ENCODE results near the gene DNAJC15. TPM values are rescaled to one million over a fixed set of nuclear protein-coding genes. Genes with fewer than 3 reads are reported as not detected.
"Not testable (repeated sequence)": the region's sequence is repeated elsewhere in the genome, so short reads cannot be mapped to it uniquely, and the experiment has no call there.

DNAJC15 gene
- total RNA-seq, 1 donor from 2014 or later: 24.5 TPM

GRCh38 chr13:43072394-43072793, 49.0 kb downstream of the DNAJC15 start:
- Mint-ChIP-seq H3K27me3 (ENCODE audit: unreplicated experiment) (no peaks in the 10 kb centered on the region), H3K4me3 (ENCODE audit: unreplicated experiment) (no peak overlapping the region), H3K9me3 (ENCODE audit: unreplicated experiment) (peaks cover 10% of the 10 kb centered on the region), H3K27ac (ENCODE audit: unreplicated experiment) (peak overlapping the region; percentile 5), H3K4me1 (ENCODE audit: unreplicated experiment) (peaks cover 21% of the 10 kb centered on the region), H3K36me3 (ENCODE audit: unreplicated experiment) (peaks cover 31% of the 10 kb centered on the region)
- DNase-seq (ENCODE audit: extremely low spot score, unreplicated experiment): no peak
- no peak for TF ChIP-seq CTCF (IDR thresholded peaks at IDR 0.05)

- peaks cover 10% of the 10 kb centered on the region for H3K9me3 Mint-ChIP-seq (ENCODE audit: unreplicated experiment)
Observed at GRCh38 chr13:43074824-43075510, 51.6 kb downstream of the DNAJC15 start.

GRCh38 chr13:43075511-43075902, 52.1 kb downstream of the DNAJC15 start:
- not testable (repeated sequence) for H3K27ac Mint-ChIP-seq (ENCODE audit: unreplicated experiment); H3K4me3 Mint-ChIP-seq (ENCODE audit: unreplicated experiment); DNase-seq (ENCODE audit: extremely low spot score, unreplicated experiment); H3K9me3 Mint-ChIP-seq (ENCODE audit: unreplicated experiment); H3K27me3 Mint-ChIP-seq (ENCODE audit: unreplicated experiment)
- Mint-ChIP-seq H3K4me1 (ENCODE audit: unreplicated experiment) (peaks cover 35% of the 10 kb centered on the region), H3K36me3 (ENCODE audit: unreplicated experiment) (peaks cover 24% of the 10 kb centered on the region)

More at GRCh38 chr13:43074824-43075510, 51.6 kb downstream of the DNAJC15 start:
- Mint-ChIP-seq H3K36me3 (ENCODE audit: unreplicated experiment) (peaks cover 24% of the 10 kb centered on the region), H3K27me3 (ENCODE audit: unreplicated experiment) (no peaks in the 10 kb centered on the region), H3K4me3 (ENCODE audit: unreplicated experiment) (no peak overlapping the region), H3K4me1 (ENCODE audit: unreplicated experiment) (peaks cover 35% of the 10 kb centered on the region), H3K27ac (ENCODE audit: unreplicated experiment) (no peak overlapping the region)
- no peak for DNase-seq (ENCODE audit: extremely low spot score, unreplicated experiment)
- no peak for TF ChIP-seq CTCF (IDR thresholded peaks at IDR 0.05)

GRCh38 chr13:43077046-43077445, 53.7 kb downstream of the DNAJC15 start:
- Mint-ChIP-seq H3K27me3 (ENCODE audit: unreplicated experiment) (no peaks in the 10 kb centered on the region), H3K9me3 (ENCODE audit: unreplicated experiment) (peaks cover 5% of the 10 kb centered on the region), H3K4me1 (ENCODE audit: unreplicated experiment) (peaks cover 29% of the 10 kb centered on the region), H3K27ac (ENCODE audit: unreplicated experiment) (peak overlapping the region; percentile 31), H3K4me3 (ENCODE audit: unreplicated experiment) (no peak overlapping the region), H3K36me3 (ENCODE audit: unreplicated experiment) (peaks cover 22% of the 10 kb centered on the region)
- DNase-seq (ENCODE audit: extremely low spot score, unreplicated experiment): no peak
- TF ChIP-seq CTCF (IDR thresholded peaks at IDR 0.05): no peak

- Mint-ChIP-seq H3K4me1 (ENCODE audit: unreplicated experiment) (peaks cover 25% of the 10 kb centered on the region), H3K4me3 (ENCODE audit: unreplicated experiment) (no peak overlapping the region), H3K36me3 (ENCODE audit: unreplicated experiment) (peaks cover 18% of the 10 kb centered on the region), H3K9me3 (ENCODE audit: unreplicated experiment) (peaks cover under 1% of the 10 kb centered on the region), H3K27me3 (ENCODE audit: unreplicated experiment) (no peaks in the 10 kb centered on the region), H3K27ac (ENCODE audit: unreplicated experiment) (no peak overlapping the region)
- no peak for DNase-seq (ENCODE audit: extremely low spot score, unreplicated experiment)
- no peak for TF ChIP-seq CTCF (IDR thresholded peaks at IDR 0.05)
Observed at GRCh38 chr13:43077461-43077860, 54.1 kb downstream of the DNAJC15 start.

Measured in osteocyte (in vitro differentiated cells).